HG03196 (cell line): ENCODE data around the gene DDR2.
"Not testable (repeated sequence)": the region's sequence is repeated elsewhere in the genome, so short reads cannot be mapped to it uniquely, and the experiment has no call there.

Source experiments
- ATAC-seq: cut with Tn5 transposase; IDR thresholded peaks from one replicate; pipeline ENCODE4 v1.9.1; 2021; ENCODE audit not compliant: unreplicated experiment

The DDR2 gene

GRCh38 chr1:162632217-162632666, at the start of gene DDR2:
Gene DDR2 (plus strand): TSS chr1:162632464. CDS start chr1:162719064, 86,600 bp downstream.
- ATAC-seq = no peak

GRCh38 chr1:162582901-162583300, 49.4 kb upstream of the DDR2 start:
- ATAC-seq = not testable (repeated sequence)

- not testable (repeated sequence) for ATAC-seq
Measured at GRCh38 chr1:162585101-162585500, 47.2 kb upstream of the DDR2 start.

- ATAC-seq = no peak
Measured at GRCh38 chr1:162587347-162587746, 44.9 kb upstream of the DDR2 start.

GRCh38 chr1:162587761-162588260, 44.5 kb upstream of the DDR2 start:
- ATAC-seq = no peak

GRCh38 chr1:162590101-162590500, 42.2 kb upstream of the DDR2 start:
- no peak for ATAC-seq

GRCh38 chr1:162590686-162591085, 41.6 kb upstream of the DDR2 start:
- no peak for ATAC-seq

GRCh38 chr1:162596514-162597170, 35.6 kb upstream of the DDR2 start:
- ATAC-seq = no peak

GRCh38 chr1:162599451-162599850, 32.8 kb upstream of the DDR2 start:
- ATAC-seq = no peak

- ATAC-seq = not testable (repeated sequence)
Measured at GRCh38 chr1:162603117-162603516, 29.1 kb upstream of the DDR2 start.

GRCh38 chr1:162605225-162605927, 26.9 kb upstream of the DDR2 start:
- no peak for ATAC-seq

GRCh38 chr1:162609306-162609705, 23.0 kb upstream of the DDR2 start:
- ATAC-seq = no peak

- no peak for ATAC-seq
Measured at GRCh38 chr1:162612606-162613400, 19.5 kb upstream of the DDR2 start.

GRCh38 chr1:162616848-162617247, 15.4 kb upstream of the DDR2 start:
- ATAC-seq = no peak

- ATAC-seq = no peak
Measured at GRCh38 chr1:162617513-162617912, 14.8 kb upstream of the DDR2 start.

GRCh38 chr1:162619076-162619475, 13.2 kb upstream of the DDR2 start:
- no peak for ATAC-seq

GRCh38 chr1:162621256-162621655, 11.0 kb upstream of the DDR2 start:
- ATAC-seq = no peak

GRCh38 chr1:162625679-162626078, 6.6 kb upstream of the DDR2 start:
- no peak for ATAC-seq

GRCh38 chr1:162626094-162626493, 6.2 kb upstream of the DDR2 start:
- ATAC-seq = no peak

GRCh38 chr1:162626761-162627160, 5.5 kb upstream of the DDR2 start:
- ATAC-seq = no peak

GRCh38 chr1:162627662-162628296, 4.5 kb upstream of the DDR2 start:
- ATAC-seq = no peak
